PC-9 (cell line): ENCODE measurements around the gene COX10.

Experiments
- EZH2 ChIP-seq: fragments of 200-600 bp; sonication (generic); IDR thresholded peaks from 2 replicates; pipeline ENCODE4 v1.8.0; 2017; ENCODE audit warnings: antibody characterized with exemption, low read depth
- TF ChIP-seq, protein P1 (sequence below): fragments of 200-600 bp; sonication (generic); conservative IDR thresholded peaks from 2 replicates; pipeline ENCODE4 v1.6.1; 2017; ENCODE audit warnings: mixed run types, antibody characterized with exemption, mild to moderate bottlenecking, moderate library complexity

DNA sequence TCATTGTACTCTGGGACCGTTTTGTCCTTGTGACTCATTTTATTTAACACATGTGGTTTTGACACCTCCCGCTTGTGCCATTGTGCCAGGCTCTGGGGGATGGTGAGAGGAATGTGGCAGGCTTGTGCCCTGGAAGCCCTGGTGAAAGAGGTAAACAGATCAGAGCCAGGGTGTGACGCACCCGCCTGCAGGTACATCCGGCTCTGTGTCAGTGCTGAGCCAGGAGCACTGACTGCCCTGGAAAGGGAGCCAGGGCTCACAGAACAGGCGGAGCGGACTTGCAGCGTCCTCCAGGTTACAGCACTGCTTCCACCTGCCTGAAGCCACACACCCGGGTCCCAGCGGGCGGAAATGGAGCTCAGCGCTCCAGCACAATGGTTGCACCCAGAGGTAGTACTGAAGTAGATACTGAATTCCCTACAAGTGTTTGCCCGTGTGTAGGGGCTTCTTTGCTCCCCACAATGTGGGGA is 136.7 kb downstream of the COX10 start:
- TF ChIP-seq, protein P1, sequence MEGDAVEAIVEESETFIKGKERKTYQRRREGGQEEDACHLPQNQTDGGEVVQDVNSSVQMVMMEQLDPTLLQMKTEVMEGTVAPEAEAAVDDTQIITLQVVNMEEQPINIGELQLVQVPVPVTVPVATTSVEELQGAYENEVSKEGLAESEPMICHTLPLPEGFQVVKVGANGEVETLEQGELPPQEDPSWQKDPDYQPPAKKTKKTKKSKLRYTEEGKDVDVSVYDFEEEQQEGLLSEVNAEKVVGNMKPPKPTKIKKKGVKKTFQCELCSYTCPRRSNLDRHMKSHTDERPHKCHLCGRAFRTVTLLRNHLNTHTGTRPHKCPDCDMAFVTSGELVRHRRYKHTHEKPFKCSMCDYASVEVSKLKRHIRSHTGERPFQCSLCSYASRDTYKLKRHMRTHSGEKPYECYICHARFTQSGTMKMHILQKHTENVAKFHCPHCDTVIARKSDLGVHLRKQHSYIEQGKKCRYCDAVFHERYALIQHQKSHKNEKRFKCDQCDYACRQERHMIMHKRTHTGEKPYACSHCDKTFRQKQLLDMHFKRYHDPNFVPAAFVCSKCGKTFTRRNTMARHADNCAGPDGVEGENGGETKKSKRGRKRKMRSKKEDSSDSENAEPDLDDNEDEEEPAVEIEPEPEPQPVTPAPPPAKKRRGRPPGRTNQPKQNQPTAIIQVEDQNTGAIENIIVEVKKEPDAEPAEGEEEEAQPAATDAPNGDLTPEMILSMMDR = no peak
- no peak for TF ChIP-seq EZH2
